Loucy (cell line): Measurements from ENCODE around the gene MTA1.

ENCODE experiments used
- H2AFZ ChIP-seq: fragments of 200-600 bp; sonication (generic); 2 replicates; pipeline ENCODE4 v1.6.0; 2016; ENCODE audit warnings: antibody characterized with exemption, mild to moderate bottlenecking, low read length, moderate library complexity
- H3F3A ChIP-seq: fragments of 200-600 bp; 2 replicates; pipeline ENCODE4 v1.6.0; 2016; ENCODE audit warnings: antibody characterized with exemption, low read depth, mild to moderate bottlenecking
- H3K27me3 ChIP-seq: fragments of 200-600 bp; sonication (generic); 2 replicates; pipeline ENCODE4 v1.6.1; 2014; ENCODE audit warnings: low read length, mild to moderate bottlenecking; ENCODE audit not compliant: insufficient read depth, poor library complexity, severe bottlenecking
- H3K36me3 ChIP-seq: fragments of 200-600 bp; sonication (generic); 2 replicates; pipeline ENCODE4 v1.6.1; 2016; ENCODE audit warnings: low read length; ENCODE audit not compliant: insufficient read depth
- H3K4me1 ChIP-seq: fragments of 200-600 bp; sonication (generic); 2 replicates; pipeline ENCODE4 v1.5.1; 2014; ENCODE audit warnings: low read length, mild to moderate bottlenecking; ENCODE audit not compliant: insufficient read depth, poor library complexity, severe bottlenecking
- H3K4me2 ChIP-seq: fragments of 200-600 bp; sonication (generic); 2 replicates; pipeline ENCODE4 v1.6.0; 2014; ENCODE audit warnings: antibody characterized with exemption, low read length, low read depth, mild to moderate bottlenecking; ENCODE audit not compliant: poor library complexity, severe bottlenecking
- H3K4me3 ChIP-seq: fragments of 200-600 bp; sonication (generic); 2 replicates; pipeline ENCODE4 v1.5.1; 2014; ENCODE audit warnings: low read length, mild to moderate bottlenecking, mixed read lengths; ENCODE audit not compliant: poor library complexity, severe bottlenecking
- H3K79me2 ChIP-seq: fragments of 200-600 bp; sonication (generic); 2 replicates; pipeline ENCODE4 v1.6.1; 2014; ENCODE audit warnings: low read length; ENCODE audit not compliant: insufficient read depth
- H3K9ac ChIP-seq: fragments of 200-600 bp; sonication (generic); 2 replicates; pipeline ENCODE4 v1.6.0; 2014; ENCODE audit warnings: mild to moderate bottlenecking, low read depth, low read length, moderate library complexity; ENCODE audit not compliant: poor library complexity, severe bottlenecking
- H3K9me2 ChIP-seq: fragments of 200-600 bp; sonication (generic); replicated peaks from 2 replicates; pipeline ENCODE4 v1.6.1; 2016; ENCODE audit warnings: low read depth, low read length, mixed read lengths
- H3K9me3 ChIP-seq: fragments of 200-600 bp; sonication (generic); 2 replicates; pipeline ENCODE4 v1.6.1; 2014; ENCODE audit warnings: mild to moderate bottlenecking, antibody characterized with exemption, low read length, low read depth; ENCODE audit not compliant: insufficient read depth
- H4K20me1 ChIP-seq: fragments of 200-600 bp; sonication (generic); 2 replicates; pipeline ENCODE4 v1.6.0; 2014; ENCODE audit warnings: antibody characterized with exemption, low read length, mild to moderate bottlenecking; ENCODE audit not compliant: insufficient read depth, poor library complexity, severe bottlenecking
- CTCF ChIP-seq: fragments of 200-600 bp; sonication (generic); conservative IDR thresholded peaks from 2 replicates; pipeline ENCODE4 v1.5.1; 2014; ENCODE audit warnings: mild to moderate bottlenecking, antibody characterized with exemption, low read length
- EZH2phosphoT487 ChIP-seq: fragments of 200-600 bp; IDR thresholded peaks from 2 replicates; pipeline ENCODE4 v1.6.1; 2018; ENCODE audit warnings: antibody characterized with exemption, mild to moderate bottlenecking, moderate library complexity, borderline replicate concordance

MTA1 gene

GRCh38 chr14:105449276-105450122 is 29.9 kb downstream of the MTA1 start:
- Histone ChIP-seq H3K9ac (no peak overlapping the region), H3K9me3 (no peaks in the 10 kb centered on the region), H3K4me3 (no peak overlapping the region), H2AFZ (no peak overlapping the region), H3K4me2 (no peak overlapping the region), H3K27me3 (no peaks in the 10 kb centered on the region), H3K4me1 (no peaks in the 10 kb centered on the region), H3K36me3 (peaks cover 48% of the 10 kb centered on the region; the same call in 1 of the 2 replicates), H3F3A (no peaks in the 10 kb centered on the region), H4K20me1 (peaks cover 23% of the 10 kb centered on the region), H3K79me2 (peaks cover 16% of the 10 kb centered on the region; the same call in 1 of the 2 replicates), H3K9me2 (no peaks in the 10 kb centered on the region)
- TF ChIP-seq CTCF, result no peak
- no peak for TF ChIP-seq EZH2phosphoT487

DNA sequence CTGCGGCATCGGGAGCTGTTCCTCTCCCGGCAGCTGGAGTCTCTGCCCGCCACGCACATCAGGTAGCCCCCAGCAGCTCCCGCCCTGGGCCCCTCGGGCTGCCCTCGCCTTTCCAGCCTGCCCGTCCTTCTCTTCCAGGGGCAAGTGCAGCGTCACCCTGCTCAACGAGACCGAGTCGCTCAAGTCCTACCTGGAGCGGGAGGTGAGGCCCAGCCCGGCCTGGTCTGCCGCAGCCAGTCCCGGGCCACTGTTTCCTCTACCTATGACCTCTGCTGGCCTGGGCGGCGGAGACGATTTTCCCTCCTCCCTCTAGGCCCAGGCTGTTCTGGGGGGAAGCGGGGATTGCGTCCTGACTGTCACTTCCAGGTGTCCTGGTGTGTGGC is 30.5 kb downstream of the MTA1 start:
- no peak overlapping the region for H2AFZ ChIP-seq
- no peaks in the 10 kb centered on the region for H3K27me3 ChIP-seq
- TF ChIP-seq CTCF (no peak), EZH2phosphoT487 (no peak)
- no peak overlapping the region for H3K4me2 ChIP-seq
- no peaks in the 10 kb centered on the region for H3K9me3 ChIP-seq
- no peaks in the 10 kb centered on the region for H3F3A ChIP-seq
- H3K9ac ChIP-seq, result no peak overlapping the region
- H4K20me1 ChIP-seq, result peaks cover 19% of the 10 kb centered on the region
- H3K9me2 ChIP-seq, result no peaks in the 10 kb centered on the region
- H3K4me3 ChIP-seq, result no peak overlapping the region
- no peaks in the 10 kb centered on the region for H3K4me1 ChIP-seq
- H3K79me2 ChIP-seq, result peaks cover 16% of the 10 kb centered on the region; the same call in 1 of the 2 replicates
- H3K36me3 ChIP-seq, result peaks cover 53% of the 10 kb centered on the region; the same call in 1 of the 2 replicates

DNA sequence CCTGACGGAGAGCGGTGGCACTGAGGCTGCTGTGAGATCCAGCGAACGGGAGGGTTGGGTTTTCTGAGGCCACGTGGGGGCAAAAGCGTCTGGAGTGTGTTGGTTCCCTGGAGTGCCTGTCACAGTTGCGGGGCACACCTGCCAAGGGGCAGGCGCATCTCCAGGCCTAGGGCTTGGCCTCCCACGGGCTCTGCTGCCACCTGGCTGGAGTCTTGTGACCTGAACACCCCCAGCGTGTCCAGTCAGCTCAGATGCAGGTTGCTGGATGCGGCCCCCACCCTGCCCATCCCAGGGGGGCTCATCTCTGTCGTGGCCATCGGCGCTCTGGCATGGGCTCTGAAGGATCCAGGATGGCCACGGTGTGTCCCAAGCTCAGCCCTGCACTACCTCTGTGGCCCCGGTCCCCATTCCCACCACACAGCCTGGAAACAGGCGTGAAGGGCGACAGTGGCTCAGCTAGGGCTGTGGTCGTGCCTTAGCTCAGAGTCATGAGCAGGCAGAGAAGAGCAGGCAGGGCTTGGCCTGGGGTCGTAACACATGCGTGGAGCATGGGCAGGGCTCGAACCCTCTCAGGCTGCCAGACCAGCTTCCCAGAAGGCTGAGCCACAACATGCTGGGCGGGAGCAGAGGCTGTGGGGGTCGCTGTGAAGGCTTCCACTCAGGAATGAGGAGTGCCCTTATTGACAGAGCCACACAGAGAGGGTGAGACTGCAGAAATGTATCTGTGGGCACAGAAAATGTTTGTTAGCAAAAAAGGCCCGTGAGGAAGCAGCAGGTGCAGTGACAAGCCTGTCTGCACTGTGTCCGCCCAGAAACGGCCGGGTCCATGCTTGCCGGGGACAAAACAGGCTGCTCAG is 31.5 kb downstream of the MTA1 start:
- H3K4me3 ChIP-seq, result no peak overlapping the region
- H4K20me1 ChIP-seq, result peaks cover 17% of the 10 kb centered on the region
- no peaks in the 10 kb centered on the region for H3K9me2 ChIP-seq
- no peak overlapping the region for H3K9ac ChIP-seq
- TF ChIP-seq CTCF, result no peak
- no peak for TF ChIP-seq EZH2phosphoT487
- no peaks in the 10 kb centered on the region for H3K4me1 ChIP-seq
- peaks cover 16% of the 10 kb centered on the region; the same call in 1 of the 2 replicates for H3K79me2 ChIP-seq
- H3K27me3 ChIP-seq, result no peaks in the 10 kb centered on the region
- H2AFZ ChIP-seq, result no peak overlapping the region
- no peaks in the 10 kb centered on the region for H3K9me3 ChIP-seq
- H3K36me3 ChIP-seq, result peaks cover 55% of the 10 kb centered on the region; the same call in 1 of the 2 replicates
- H3K4me2 ChIP-seq, result no peak overlapping the region
- H3F3A ChIP-seq, result no peaks in the 10 kb centered on the region
